SK-N-MC (cell line): ENCODE results near the gene FBRSL1.

Experiments used
- EZH2 ChIP-seq: fragments of 200-600 bp; sonication (generic); IDR thresholded peaks from one replicate; pipeline ENCODE4 v1.6.1; 2017; ENCODE audit warnings: antibody characterized with exemption
- FOXP2 ChIP-seq: optimal IDR thresholded peaks from 2 replicates; pipeline ENCODE3; 2011; ENCODE audit warnings: mild to moderate bottlenecking, moderate library complexity; ENCODE audit not compliant: insufficient read depth; ENCODE audit errors: extremely low read length, control extremely low read depth
- POLR2AphosphoS5 ChIP-seq: IDR thresholded peaks from 2 replicates; pipeline ENCODE4 v1.6.1; 2012; ENCODE audit warnings: mild to moderate bottlenecking, low read depth, low read length, borderline replicate concordance

GRCh38 chr12:132557291-132558015, 67.5 kb downstream of the FBRSL1 start:
- TF ChIP-seq POLR2AphosphoS5 (no peak), EZH2 (no peak), FOXP2 (no peak)
